ENCODE measurements around the gene RUNX1.

RUNX1 gene

DNA sequence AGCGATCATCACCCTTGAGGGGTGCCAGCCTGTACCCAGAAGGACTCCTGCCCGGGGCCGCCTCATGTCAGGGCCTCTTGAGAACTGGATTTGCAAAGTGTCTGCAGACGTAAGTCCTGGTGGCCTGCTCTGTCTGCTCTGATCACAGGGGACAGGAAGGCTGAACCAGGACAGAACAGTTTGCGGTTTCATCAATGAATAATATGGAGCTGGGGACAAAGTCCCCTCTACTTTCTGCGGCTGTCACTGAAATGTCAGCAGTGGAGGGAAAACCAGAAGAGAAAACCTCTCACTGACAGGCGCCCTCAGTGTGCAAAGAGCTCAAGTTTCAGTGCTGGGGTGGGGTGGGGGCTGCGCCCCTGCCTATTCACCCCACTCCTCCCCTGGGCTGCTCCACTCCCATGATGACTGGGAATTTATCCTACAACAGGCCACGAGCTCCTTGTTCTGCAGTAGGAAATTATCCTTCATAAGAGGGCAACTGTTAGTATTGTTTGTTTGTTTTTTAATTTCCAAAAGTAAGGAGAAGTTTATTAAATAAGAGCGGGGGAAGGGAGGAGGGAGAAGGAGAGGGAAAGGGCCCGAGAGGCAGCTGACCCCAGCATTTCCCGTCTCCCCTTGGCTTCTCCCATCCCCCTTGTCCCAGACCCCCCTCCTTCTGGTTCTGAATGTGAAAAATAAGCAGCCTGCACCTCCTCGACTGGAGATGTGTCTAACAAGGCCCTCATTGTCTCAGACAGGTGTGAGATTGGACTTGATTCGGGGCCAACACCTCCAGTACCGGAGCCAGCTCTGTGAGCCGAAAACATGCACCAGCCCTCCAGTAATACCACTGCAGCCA lies 231.1 kb downstream of the RUNX1 start:
- Histone ChIP-seq H3K27ac (ENCODE audit: poor library complexity, severe bottlenecking) (peak overlapping the region; percentile 98), H3K9me3 (ENCODE audit: severe bottlenecking) (no peaks in the 10 kb centered on the region), H3K4me3 (ENCODE audit: severe bottlenecking) (no peak overlapping the region), H3K27me3 (ENCODE audit: insufficient read depth, poor library complexity, severe bottlenecking) (no peaks in the 10 kb centered on the region), H3K4me1 (ENCODE audit: insufficient read depth, poor library complexity, severe bottlenecking) (peaks cover 51% of the 10 kb centered on the region), H3K36me3 (ENCODE audit: low read depth) (peaks cover 59% of the 10 kb centered on the region)
- TF ChIP-seq CTCF (IDR thresholded peaks at IDR 0.05; ENCODE audit: poor library complexity, severe bottlenecking), result no peak
- DNase-seq (ENCODE audit: low spot score), result no peak
- no peak for ATAC-seq (ENCODE audit: low read depth)

DNA sequence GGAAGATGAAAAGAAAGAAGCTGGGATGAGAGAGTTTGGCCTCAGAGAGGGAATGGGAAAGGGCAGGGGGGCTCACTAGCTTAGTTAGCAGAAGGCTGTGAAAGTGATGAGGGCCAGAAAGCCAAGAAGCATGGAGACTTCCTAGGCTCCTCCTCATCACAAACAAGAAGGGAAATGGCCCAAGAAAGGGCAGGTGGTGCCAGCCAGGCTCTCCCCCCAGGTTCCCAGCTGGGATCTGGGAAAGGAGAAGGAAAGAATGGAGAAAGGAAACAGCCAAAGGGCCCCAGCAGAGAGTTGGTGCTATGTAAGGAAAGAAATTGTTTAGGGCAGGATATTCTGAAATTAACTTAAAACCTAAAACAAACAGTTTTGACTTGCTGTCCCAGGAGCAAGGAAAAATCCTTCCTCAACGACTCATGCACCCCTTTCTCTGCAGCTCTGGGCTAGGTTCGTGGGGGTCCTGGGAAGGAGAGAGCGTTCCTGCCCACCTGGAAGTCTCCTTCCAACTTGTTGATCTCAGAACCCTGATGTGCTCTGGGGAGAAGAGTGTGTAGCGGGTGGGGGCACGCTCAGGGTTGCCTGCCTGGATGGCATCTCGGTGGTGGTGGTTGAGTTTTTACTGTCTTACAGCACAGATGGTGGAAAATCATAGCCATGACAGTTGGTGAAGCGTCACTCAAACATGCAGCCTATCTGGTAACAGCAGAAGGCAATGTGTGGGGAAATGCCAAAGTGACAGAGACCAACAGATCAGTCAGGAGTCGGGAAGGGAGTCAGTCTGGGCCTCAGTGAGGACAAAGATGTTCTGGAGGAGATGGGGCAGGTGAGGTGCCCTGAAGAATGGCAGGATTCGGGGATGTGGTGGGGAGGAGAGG lies 233.0 kb downstream of the RUNX1 start:
- H3K4me1 ChIP-seq (ENCODE audit: insufficient read depth, poor library complexity, severe bottlenecking), result peaks cover 63% of the 10 kb centered on the region
- ATAC-seq (ENCODE audit: low read depth), result no peak
- H3K27me3 ChIP-seq (ENCODE audit: insufficient read depth, poor library complexity, severe bottlenecking), result no peaks in the 10 kb centered on the region
- no peak overlapping the region for H3K4me3 ChIP-seq (ENCODE audit: severe bottlenecking)
- no peaks in the 10 kb centered on the region for H3K9me3 ChIP-seq (ENCODE audit: severe bottlenecking)
- peaks cover 54% of the 10 kb centered on the region for H3K36me3 ChIP-seq (ENCODE audit: low read depth)
- peak overlapping the region; percentile 98 for H3K27ac ChIP-seq (ENCODE audit: poor library complexity, severe bottlenecking)
- no peak for TF ChIP-seq CTCF (IDR thresholded peaks at IDR 0.05; ENCODE audit: poor library complexity, severe bottlenecking)
- DNase-seq (ENCODE audit: low spot score), result no peak

DNA sequence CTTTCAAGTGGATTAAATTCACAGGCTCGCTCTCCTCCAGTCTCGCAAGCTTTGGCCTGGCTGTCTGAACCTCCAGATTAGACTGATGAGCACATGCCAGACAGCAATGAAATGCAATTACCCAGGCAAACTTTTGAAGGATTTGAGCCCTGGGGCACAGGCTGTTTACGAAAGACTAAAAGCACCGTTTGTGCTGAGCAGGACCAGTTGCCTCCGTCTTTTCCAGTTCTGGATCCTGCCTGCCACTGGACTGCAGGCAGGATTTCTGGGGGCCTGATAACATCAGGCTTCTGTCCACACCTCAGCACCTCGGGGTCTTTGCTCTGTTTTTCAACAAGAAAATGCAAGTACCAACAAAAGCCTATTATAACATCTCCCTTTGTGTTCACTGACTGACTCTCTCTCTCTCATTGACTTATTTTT lies 234.6 kb downstream of the RUNX1 start:
- ATAC-seq (ENCODE audit: low read depth), result no peak
- H3K27me3 ChIP-seq (ENCODE audit: insufficient read depth, poor library complexity, severe bottlenecking), result no peaks in the 10 kb centered on the region
- H3K9me3 ChIP-seq (ENCODE audit: severe bottlenecking), result no peaks in the 10 kb centered on the region
- H3K36me3 ChIP-seq (ENCODE audit: low read depth), result peaks cover 52% of the 10 kb centered on the region
- H3K4me1 ChIP-seq (ENCODE audit: insufficient read depth, poor library complexity, severe bottlenecking), result peaks cover 60% of the 10 kb centered on the region
- no peak for TF ChIP-seq CTCF (IDR thresholded peaks at IDR 0.05; ENCODE audit: poor library complexity, severe bottlenecking)
- no peak overlapping the region for H3K4me3 ChIP-seq (ENCODE audit: severe bottlenecking)
- peak overlapping the region; percentile 98 for H3K27ac ChIP-seq (ENCODE audit: poor library complexity, severe bottlenecking)
- DNase-seq (ENCODE audit: low spot score), result no peak

GRCh38 chr21:34813266-34813894 lies 235.7 kb downstream of the RUNX1 start:
- Histone ChIP-seq H3K27me3 (ENCODE audit: insufficient read depth, poor library complexity, severe bottlenecking) (no peaks in the 10 kb centered on the region), H3K4me1 (ENCODE audit: insufficient read depth, poor library complexity, severe bottlenecking) (peaks cover 61% of the 10 kb centered on the region), H3K4me3 (ENCODE audit: severe bottlenecking) (no peak overlapping the region), H3K27ac (ENCODE audit: poor library complexity, severe bottlenecking) (peak overlapping the region; percentile 98), H3K36me3 (ENCODE audit: low read depth) (peaks cover 63% of the 10 kb centered on the region), H3K9me3 (ENCODE audit: severe bottlenecking) (no peaks in the 10 kb centered on the region)
- TF ChIP-seq CTCF (IDR thresholded peaks at IDR 0.05; ENCODE audit: poor library complexity, severe bottlenecking), result no peak
- DNase-seq (ENCODE audit: low spot score) (peak; percentile 96), ATAC-seq (ENCODE audit: low read depth) (peak; percentile 79)

All from RWPE2 (cell line).